Keratinocyte (primary cell): ENCODE measurements around the gene SMARCD1.

ENCODE experiments used
- CTCF ChIP-seq, 3 experiments: IDR thresholded peaks in 1 of 3; conservative IDR thresholded peaks in 1 of 3; optimal IDR thresholded peaks in 1 of 3; 2 replicates in 2 of 3; 3 replicates in 1 of 3; pipeline versions ENCODE3 to v1.5.1; 2011; ENCODE audit warnings: low read length in 3 of 3, mild to moderate bottlenecking in 3 of 3, moderate library complexity in 2 of 3, control low read depth in 1 of 3, inconsistent platforms in 1 of 3; ENCODE audit not compliant: insufficient read depth in 2 of 3; ENCODE audit errors: extremely low read depth in 1 of 3
- EZH2 ChIP-seq: IDR thresholded peaks from one replicate; pipeline ENCODE4 v1.6.1; 2012; ENCODE audit warnings: inconsistent platforms, mild to moderate bottlenecking, low read length, moderate library complexity

- no peak for TF ChIP-seq CTCF (optimal IDR thresholded peaks at IDR 0.05 in 1 of 3, IDR thresholded peaks at IDR 0.05 in 1 of 3, conservative IDR thresholded peaks at IDR 0.05 in 1 of 3; ENCODE audit: extremely low read depth in 1 of 3, insufficient read depth in 2 of 3, low read length in 3 of 3)
- TF ChIP-seq EZH2 = no peak
Measured at GRCh38 chr12:50123203-50123602, 38.1 kb downstream of the SMARCD1 start.
